Ovary (tissue), 9 donors: ENCODE data around the gene DAB1. TPM values are rescaled to one million over a fixed set of nuclear protein-coding genes. Genes with fewer than 3 reads are reported as not detected.

Experiments used
- DNase-seq, 5 donors: peaks; one replicate each; pipeline ENCODE4 v3.0.0-alpha.2; 2019 to 2020
- H3K27ac ChIP-seq, 2 donors: fragments of 200-600 bp; one replicate each; pipeline versions ENCODE4 v1.5.1 to v1.8.0; 2019 to 2022
- H3K27me3 ChIP-seq: fragments of 200-600 bp; one replicate; pipeline ENCODE4 v1.8.0; 2022
- H3K36me3 ChIP-seq: fragments of 200-600 bp; sonication (generic); one replicate; pipeline ENCODE4 v1.5.1; 2019
- H3K4me1 ChIP-seq: one replicate; pipeline ENCODE4 v1.8.1; 2013; ENCODE audit warnings: mild to moderate bottlenecking, moderate library complexity; ENCODE audit not compliant: insufficient read depth
- H3K4me3 ChIP-seq: fragments of 200-600 bp; sonication (generic); one replicate; pipeline ENCODE4 v1.5.1; 2017
- H3K9me3 ChIP-seq, 2 donors: fragments of 200-600 bp in 1 of 2; sonication (generic) in 1 of 2; one replicate each; pipeline versions ENCODE4 v1.5.1 to v1.8.1; 2013 to 2019; ENCODE audit warnings: mild to moderate bottlenecking in 1 of 2, moderate library complexity in 1 of 2
- EP300 ChIP-seq: sonication (generic); formaldehyde crosslinking; IDR thresholded peaks from one replicate; pipeline ENCODE4 v1.6.1; 2017; ENCODE audit warnings: antibody characterized with exemption
- POLR2A ChIP-seq: fragments of 450-650 bp; IDR thresholded peaks from one replicate; pipeline ENCODE4 v1.6.1; 2017; ENCODE audit warnings: antibody characterized with exemption, mild to moderate bottlenecking, moderate library complexity
- WGBS, 3 donors: extraction: QIAGEN DNeasy Blood & Tissue Kit in 1 of 3; methylation state at CpG; one replicate each; pipeline versions ENCODE4 v1.1.5 to v1.1.7; 2013 to 2017; 5-methylcytosine and 5-hydroxymethylcytosine counted together
- intact Hi-C, 4 donors: fragments of 100-400 bp; cut with DNase I; formaldehyde crosslinking; loops; one replicate each; pipeline versions ENCODE4 v1.11.0 to v1.15.1; 2022 to 2023
- polyA plus RNA-seq, 2 donors: library from polyadenylated mRNA; stranded (reverse); fragments of 200-250 nt in 1 of 2; fragments of 350-450 nt in 1 of 2; fragmentation: Illumina TruSeq in 1 of 2; extraction: RNeasy Lipid Tissue Mini Kit (QIAGEN cat#74804) in 1 of 2; gene quantifications; one replicate each; pipeline ENCODE4 v1.2.3, GENCODE V29; 2013 to 2014
- total RNA-seq, 7 donors: library from RNA; depleted of rRNA in 2 of 7; stranded (reverse); fragments of >200 nt in 2 of 7; fragmentation: NEBNext Ultra II Directional in 3 of 7; extraction: Animal tissue kit (Norgen Biotek cat#: 25700) in 3 of 7; gene quantifications; one replicate each; pipeline versions ENCODE4 v1.1.0 to v1.2.4, GENCODE V29; 2016 to 2023
- TF ChIP-seq, protein P1 (sequence below), 3 donors: fragments of 450-650 bp in 2 of 3; fragments of 200-600 bp in 1 of 3; IDR thresholded peaks; one replicate each; pipeline versions ENCODE4 v1.5.1 to v1.8.0; 2016 to 2022; ENCODE audit warnings: antibody characterized with exemption in 3 of 3, mild to moderate bottlenecking in 1 of 3
- donor health status: DM: no; HTN: no; CAD: no; lungs with moderate emphysema.
- donor health status: DM: no; HTN: no; CAD: no.
- donor health status: Bipolar disorder and iron deficiency.
- donor health status: DM: yes; HTN: yes; CAD: no.
- donor health status: DM: no; HTN: no; CAD: no.
- donor health status: DM: yes; HTN: yes; CAD: no.

The DAB1 gene
- total and polyA plus RNA-seq, 9 donors: 0.22 to 5.5 (median 0.77) TPM

DNA sequence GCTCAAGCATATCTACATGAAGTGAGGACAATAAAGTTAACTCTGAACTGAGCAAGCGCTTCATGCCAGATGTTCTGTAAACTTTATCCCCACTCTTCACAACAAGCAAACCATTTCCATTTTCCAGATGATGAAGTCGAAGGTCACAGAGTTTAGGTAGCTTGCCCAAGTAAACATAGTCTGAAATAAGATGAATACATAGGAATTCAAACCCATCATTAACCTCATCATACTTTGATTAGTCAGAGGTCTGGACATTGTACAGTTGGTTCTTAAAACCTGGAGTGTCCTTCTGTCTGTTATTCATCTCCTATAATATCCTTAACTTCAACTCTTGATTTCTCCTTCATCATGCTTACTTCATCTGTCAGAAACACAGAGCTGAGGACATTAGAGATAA lies 277.8 kb downstream of the DAB1 start:
- H3K27ac ChIP-seq: no peak overlapping the region
- TF ChIP-seq POLR2A: no peak
- TF ChIP-seq, protein P1, sequence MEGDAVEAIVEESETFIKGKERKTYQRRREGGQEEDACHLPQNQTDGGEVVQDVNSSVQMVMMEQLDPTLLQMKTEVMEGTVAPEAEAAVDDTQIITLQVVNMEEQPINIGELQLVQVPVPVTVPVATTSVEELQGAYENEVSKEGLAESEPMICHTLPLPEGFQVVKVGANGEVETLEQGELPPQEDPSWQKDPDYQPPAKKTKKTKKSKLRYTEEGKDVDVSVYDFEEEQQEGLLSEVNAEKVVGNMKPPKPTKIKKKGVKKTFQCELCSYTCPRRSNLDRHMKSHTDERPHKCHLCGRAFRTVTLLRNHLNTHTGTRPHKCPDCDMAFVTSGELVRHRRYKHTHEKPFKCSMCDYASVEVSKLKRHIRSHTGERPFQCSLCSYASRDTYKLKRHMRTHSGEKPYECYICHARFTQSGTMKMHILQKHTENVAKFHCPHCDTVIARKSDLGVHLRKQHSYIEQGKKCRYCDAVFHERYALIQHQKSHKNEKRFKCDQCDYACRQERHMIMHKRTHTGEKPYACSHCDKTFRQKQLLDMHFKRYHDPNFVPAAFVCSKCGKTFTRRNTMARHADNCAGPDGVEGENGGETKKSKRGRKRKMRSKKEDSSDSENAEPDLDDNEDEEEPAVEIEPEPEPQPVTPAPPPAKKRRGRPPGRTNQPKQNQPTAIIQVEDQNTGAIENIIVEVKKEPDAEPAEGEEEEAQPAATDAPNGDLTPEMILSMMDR (IDR thresholded peaks at IDR 0.05): no peak
- no peak for TF ChIP-seq EP300
- no peaks in the 10 kb centered on the region for H3K9me3 ChIP-seq
- no peaks in the 10 kb centered on the region for H3K4me1 ChIP-seq
- intact Hi-C loops: no loop called here
- H3K4me3 ChIP-seq: no peak overlapping the region
- 50 to 66% (median 56%) methylated on average over 2 of the region's 2 CpGs for WGBS, 3 donors
- no peaks in the 10 kb centered on the region for H3K36me3 ChIP-seq
- DNase-seq: no peak
- H3K27me3 ChIP-seq: no peaks in the 10 kb centered on the region

DNA sequence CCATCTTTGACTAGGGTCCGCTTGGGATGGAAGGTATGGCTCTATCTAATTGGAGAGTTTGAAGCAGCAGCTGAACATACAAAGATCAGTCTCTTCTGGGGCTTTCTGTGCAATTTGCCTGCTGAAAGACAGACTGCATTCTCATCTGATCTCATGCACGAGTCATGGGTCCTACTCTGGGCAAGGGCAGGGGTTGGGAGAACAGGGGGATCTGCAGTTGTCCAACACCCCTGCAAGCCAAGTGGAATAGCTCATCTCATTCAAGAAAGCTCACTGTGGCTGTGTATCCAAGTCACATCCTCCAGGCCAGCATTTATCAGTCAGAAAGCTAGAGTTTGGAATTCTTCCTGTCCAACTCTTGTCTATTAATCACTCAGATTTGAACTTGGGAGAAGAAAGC lies 280.9 kb downstream of the DAB1 start:
- no peaks in the 10 kb centered on the region for H3K36me3 ChIP-seq
- H3K4me1 ChIP-seq: no peaks in the 10 kb centered on the region
- WGBS, 3 donors: 68 to 85% (median 85%) methylated on average over 2 of the region's 2 CpGs
- H3K9me3 ChIP-seq: no peaks in the 10 kb centered on the region
- H3K4me3 ChIP-seq: no peak overlapping the region
- H3K27ac ChIP-seq: no peak overlapping the region
- intact Hi-C loops: no loop called here
- no peaks in the 10 kb centered on the region for H3K27me3 ChIP-seq
- no peak for DNase-seq
- no peak for TF ChIP-seq EP300
- no peak for TF ChIP-seq POLR2A
- TF ChIP-seq, protein P1 (IDR thresholded peaks at IDR 0.05): no peak

DNA sequence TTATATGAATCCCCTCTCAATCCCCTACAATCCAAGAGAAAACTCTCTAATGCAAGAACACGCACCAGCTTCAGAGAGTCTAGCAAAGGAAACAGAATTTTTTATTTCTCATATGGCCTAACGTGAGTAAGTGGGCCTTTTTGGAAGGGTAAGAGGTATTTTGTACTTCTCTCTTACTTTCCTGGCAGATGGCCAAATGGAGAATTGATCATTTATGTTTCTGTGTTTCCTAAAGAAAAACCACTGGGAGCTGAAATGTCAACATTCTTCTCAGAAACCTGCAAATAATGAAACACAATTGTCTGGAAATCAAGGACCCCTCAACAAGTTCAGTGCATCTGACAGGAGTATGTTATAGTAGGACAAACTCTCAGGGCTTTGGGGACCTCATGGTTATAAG lies 281.7 kb downstream of the DAB1 start:
- Histone ChIP-seq H3K4me1 (no peaks in the 10 kb centered on the region), H3K27me3 (no peaks in the 10 kb centered on the region), H3K4me3 (no peak overlapping the region), H3K27ac (no peak overlapping the region), H3K36me3 (no peaks in the 10 kb centered on the region), H3K9me3 (no peaks in the 10 kb centered on the region)
- 80 to 90% (median 82%) methylated on average over 2 of the region's 2 CpGs for whole genome bisulfite sequencing, 3 donors
- intact Hi-C loops: no loop called here
- TF ChIP-seq EP300 (no peak), POLR2A (no peak)
- TF ChIP-seq, protein P1 (IDR thresholded peaks at IDR 0.05): no peak
- DNase-seq: no peak

DNA sequence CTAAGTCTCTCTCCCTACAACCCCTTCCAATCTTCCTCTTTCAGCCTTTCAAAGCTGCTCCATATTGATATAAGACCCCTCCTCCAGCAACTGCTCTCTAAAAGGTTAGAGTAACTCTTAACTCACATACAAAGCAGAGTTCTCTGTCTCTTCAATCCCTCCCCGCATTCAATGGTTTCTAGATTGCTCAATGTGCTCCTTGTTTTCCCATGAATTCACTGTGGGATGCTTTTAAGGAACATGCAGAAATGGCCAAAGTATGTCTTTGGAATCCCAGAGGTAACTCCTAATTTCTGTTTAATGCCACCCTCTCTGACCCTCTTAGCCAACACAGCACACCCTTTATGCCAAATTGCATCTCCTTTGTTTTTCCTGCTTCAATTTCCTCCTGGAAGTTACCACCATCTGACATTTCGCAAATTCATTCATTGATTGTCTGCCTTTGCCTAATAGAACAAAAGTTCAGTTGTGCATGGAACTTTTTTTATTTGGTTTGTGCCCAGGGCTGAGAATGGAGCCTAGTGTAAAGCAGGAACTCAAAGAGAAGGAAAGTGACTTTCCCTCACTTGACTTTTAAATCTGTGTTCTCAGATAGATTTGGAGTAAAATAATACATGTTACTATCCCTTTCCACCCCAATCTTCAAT lies 285.3 kb downstream of the DAB1 start:
- H3K27ac ChIP-seq: no peak overlapping the region
- DNase-seq: no peak
- TF ChIP-seq, protein P1 (IDR thresholded peaks at IDR 0.05): no peak
- no peaks in the 10 kb centered on the region for H3K27me3 ChIP-seq
- intact Hi-C loops: no loop called here
- no peaks in the 10 kb centered on the region for H3K36me3 ChIP-seq
- no peaks in the 10 kb centered on the region for H3K4me1 ChIP-seq
- H3K9me3 ChIP-seq: no peaks in the 10 kb centered on the region
- no peak overlapping the region for H3K4me3 ChIP-seq
- WGBS, 3 donors: 91 to 96% (median 94%) methylated on average over 2 of the region's 2 CpGs
